CMK (cell line): ENCODE measurements around the gene CCDC69.

Source experiments
- DNase-seq: peaks from one replicate; pipeline ENCODE4 v3.0.0-alpha.2; 2010; ENCODE audit warnings: low read depth

The CCDC69 gene

DNA sequence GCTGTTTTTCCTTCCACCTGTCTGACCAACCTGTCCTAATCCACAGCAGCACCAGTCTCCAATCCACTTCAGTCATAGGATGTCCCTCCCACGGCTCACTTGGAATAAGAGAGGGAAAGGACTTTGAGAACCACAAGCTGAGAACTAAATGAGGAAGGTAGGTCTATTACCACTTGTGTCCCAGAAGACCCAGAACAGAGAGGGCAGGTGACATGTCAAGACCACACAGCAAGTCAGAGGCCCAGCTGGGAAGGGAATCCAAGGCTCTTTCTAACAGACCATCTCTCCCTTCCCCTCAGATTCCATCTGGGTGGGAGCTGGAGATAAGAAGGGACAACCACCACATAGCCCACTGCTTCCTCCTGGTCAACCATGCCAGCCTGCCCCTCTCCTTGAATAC is 81.0 kb downstream of the CCDC69 start:
- DNase-seq: no peak

DNA sequence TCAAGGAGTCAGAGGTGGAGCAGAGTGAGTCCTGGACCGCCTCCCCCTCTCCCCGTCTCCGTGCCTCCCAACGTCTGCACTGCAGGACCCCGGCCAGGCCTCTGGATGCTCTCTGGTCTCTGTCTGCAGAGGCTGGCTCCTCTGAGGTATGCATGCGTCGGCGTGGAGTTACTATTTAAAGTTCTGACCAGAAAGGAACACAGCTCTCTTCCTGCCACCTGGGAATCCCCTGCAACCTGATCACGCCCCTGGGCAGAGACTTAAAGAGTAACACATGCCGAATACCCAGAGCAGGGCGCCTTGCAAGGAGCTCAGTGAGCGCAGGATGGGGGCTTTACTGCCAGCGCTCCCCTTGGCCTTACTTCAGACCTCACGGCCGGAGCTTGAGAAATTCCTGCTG is 82.4 kb downstream of the CCDC69 start:
- no peak for DNase-seq

GRCh38 chr5:151140686-151141459 is 83.0 kb downstream of the CCDC69 start:
- no peak for DNase-seq

DNA sequence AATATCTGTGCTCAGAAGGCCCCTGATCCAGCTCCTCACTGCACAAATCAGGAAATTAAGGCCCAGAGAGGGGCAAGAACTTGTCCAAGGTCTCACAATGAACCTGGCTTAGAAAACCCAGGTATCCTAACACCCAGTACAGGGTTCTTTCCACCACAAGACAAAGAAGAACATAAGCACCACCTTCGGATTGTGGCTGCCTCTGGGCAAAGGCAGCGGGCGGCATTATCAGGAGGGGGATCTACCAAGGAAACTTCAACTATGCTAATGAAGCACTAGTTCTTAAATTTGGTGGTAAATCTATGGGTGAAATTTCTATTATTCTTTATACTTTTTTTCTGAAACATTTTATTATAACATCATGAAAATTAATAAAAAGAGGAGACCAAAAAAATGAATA is 84.2 kb downstream of the CCDC69 start:
- no peak for DNase-seq

GRCh38 chr5:151139015-151139414 is 84.9 kb downstream of the CCDC69 start:
- DNase-seq: no peak

DNA sequence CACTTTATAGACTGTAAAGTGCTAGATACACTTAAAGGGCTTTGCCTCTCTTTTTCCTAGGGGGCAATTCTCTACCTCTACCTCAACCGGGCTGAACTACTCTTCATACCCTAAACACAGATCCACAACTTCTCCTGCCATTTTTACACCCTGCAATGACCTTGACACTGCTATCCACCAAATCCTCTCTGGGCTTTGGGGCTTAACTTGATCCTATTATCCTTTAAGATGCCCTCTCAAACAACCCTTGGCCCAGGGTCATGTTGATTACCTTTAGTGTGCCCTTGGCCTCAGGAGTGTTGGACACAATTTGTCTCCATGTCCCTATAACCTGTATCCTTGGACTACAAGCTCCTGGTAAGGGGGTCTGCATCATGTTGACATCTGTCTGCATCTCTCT is 85.8 kb downstream of the CCDC69 start:
- no peak for DNase-seq

DNA sequence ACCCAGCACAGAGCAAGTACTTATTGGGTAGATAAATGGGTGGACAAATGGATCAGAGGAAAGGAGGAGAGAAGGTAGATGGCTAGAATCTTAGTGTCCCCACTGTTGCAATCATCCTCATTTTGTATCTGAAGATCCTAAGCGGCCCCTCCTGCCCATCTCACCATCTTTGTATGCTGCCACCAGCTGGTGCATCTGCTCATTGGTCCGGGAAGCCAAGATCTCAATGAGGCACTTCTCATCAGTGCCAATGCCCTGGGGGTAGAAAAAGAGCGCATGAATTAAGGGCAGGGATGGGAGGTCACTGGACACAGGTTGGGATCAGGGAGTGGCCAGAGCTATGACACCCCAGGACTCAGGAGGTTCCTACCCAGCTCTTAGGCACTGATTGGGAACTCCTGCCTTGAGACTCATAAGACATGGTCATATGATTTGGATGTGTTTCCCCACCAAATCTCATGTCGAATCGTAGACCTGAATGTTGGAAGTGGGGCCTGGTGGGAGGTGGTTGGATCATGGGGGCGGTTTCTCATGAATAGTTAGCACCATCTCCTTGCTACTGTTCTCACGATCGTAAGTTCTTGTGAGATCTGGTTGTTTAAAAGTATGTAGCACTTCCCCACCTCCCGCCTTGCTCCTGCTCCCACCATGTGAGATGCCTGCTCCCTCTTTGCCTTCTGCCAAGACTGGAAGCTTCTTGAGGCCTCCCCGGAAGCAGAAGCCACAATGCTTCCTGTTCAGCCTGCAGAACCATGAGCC is 86.6 kb downstream of the CCDC69 start:
- no peak for DNase-seq

DNA sequence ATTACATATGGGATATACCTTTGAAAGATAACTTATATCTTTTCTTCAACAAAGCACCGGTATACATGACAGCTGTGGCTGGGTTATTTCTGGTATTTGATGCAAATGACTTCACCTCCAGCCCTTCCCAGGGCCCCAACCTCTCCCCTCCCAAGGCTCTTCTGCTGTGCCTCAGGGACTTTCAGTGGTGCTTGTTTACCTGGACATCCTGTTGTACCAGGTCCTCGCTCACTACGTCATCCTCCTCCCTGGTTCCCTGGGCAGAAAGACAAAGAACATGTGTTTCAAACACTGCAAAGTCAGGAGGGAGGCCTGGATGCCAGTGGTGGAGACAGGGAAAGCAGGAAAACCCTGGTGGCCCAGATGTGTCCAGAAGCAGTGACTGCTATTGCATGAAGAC is 89.7 kb downstream of the CCDC69 start:
- DNase-seq: no peak

DNA sequence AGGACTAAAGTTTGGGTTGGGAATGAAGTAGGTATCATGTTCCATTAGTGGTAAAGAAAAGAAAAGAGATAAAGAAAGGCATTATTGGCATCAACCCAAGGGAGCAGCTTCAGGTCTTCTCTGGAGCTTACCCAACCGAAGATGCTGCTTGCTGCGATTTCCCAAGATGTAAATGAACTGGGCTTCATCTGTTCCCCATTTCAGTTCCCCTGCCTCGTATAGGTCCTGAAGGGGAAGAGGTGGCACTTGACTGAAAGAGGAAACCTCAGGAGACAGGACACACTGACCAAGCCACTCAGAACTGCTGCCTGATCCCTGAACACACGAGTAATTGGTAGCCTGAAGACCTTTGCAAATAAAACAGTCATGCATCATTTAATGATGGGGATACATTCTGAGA is 90.9 kb downstream of the CCDC69 start:
- no peak for DNase-seq
